OCI-LY3 (cell line): ENCODE results near the gene HECTD1.
"Not testable (repeated sequence)": the region's sequence is repeated elsewhere in the genome, so short reads cannot be mapped to it uniquely, and the experiment has no call there.

Source experiments
- CTCF ChIP-seq: fragments of 200-600, 300-600 bp; sonication (generic); IDR thresholded peaks from 2 replicates; pipeline ENCODE4 v1.5.1; 2014; ENCODE audit warnings: antibody characterized with exemption, low read length, low read depth
- EZH2phosphoT487 ChIP-seq: fragments of 200-600 bp; shearing (Covaris generic); IDR thresholded peaks from 2 replicates; pipeline ENCODE4 v1.6.1; 2018; ENCODE audit warnings: antibody characterized with exemption, mixed run types, low read depth

GRCh38 chr14:31231272-31231671, 23.7 kb upstream of the HECTD1 start:
- TF ChIP-seq CTCF, EZH2phosphoT487: not testable (repeated sequence)
